GDM1 (cell line): ENCODE results near the gene PIGL.
A peak's percentile ranks its signal among the peaks of the same experiment; 100 is the strongest.

Source experiments
- DNase-seq: peaks from one replicate; lab custom pipeline; 2025; lab: John Stamatoyannopoulos, UW

The PIGL gene

GRCh38 chr17:16353317-16354174 lies 136.5 kb downstream of the PIGL start, which contains the start of gene CENPV:
Gene CENPV (minus strand): TSS chr17:16353469. CDS start chr17:16353436, 33 bp downstream.
- DNase-seq: peak; percentile 58

- DNase-seq: no peak
Observed at GRCh38 chr17:16354585-16354984, 137.6 kb downstream of the PIGL start.

- no peak for DNase-seq
Observed at GRCh38 chr17:16358394-16358793, 141.4 kb downstream of the PIGL start.

GRCh38 chr17:16361874-16362273 lies 144.9 kb downstream of the PIGL start:
- DNase-seq: no peak

- DNase-seq: peak; percentile 43
Observed at GRCh38 chr17:16363749-16364536, 146.9 kb downstream of the PIGL start.

- no peak for DNase-seq
Observed at GRCh38 chr17:16364625-16365024, 147.6 kb downstream of the PIGL start.

GRCh38 chr17:16371742-16372141 lies 154.7 kb downstream of the PIGL start:
- no peak for DNase-seq

- DNase-seq: no peak
Observed at GRCh38 chr17:16374146-16374938, 157.3 kb downstream of the PIGL start.
